Ecto neural progenitor cell (in vitro differentiated cells): ENCODE data around the gene PAQR5.
"Not testable (repeated sequence)": the region's sequence is repeated elsewhere in the genome, so short reads cannot be mapped to it uniquely, and the experiment has no call there.

Experiments
- DNase-seq: peaks from one replicate; pipeline ENCODE4 v3.0.0-alpha.2; 2018; ENCODE audit warnings: low spot score

The PAQR5 gene

GRCh38 chr15:69316291-69316690, 17.6 kb downstream of the PAQR5 start:
- no peak for DNase-seq

GRCh38 chr15:69317392-69317841, 18.7 kb downstream of the PAQR5 start:
- no peak for DNase-seq

GRCh38 chr15:69318033-69318432, 19.3 kb downstream of the PAQR5 start:
- DNase-seq = no peak

DNA sequence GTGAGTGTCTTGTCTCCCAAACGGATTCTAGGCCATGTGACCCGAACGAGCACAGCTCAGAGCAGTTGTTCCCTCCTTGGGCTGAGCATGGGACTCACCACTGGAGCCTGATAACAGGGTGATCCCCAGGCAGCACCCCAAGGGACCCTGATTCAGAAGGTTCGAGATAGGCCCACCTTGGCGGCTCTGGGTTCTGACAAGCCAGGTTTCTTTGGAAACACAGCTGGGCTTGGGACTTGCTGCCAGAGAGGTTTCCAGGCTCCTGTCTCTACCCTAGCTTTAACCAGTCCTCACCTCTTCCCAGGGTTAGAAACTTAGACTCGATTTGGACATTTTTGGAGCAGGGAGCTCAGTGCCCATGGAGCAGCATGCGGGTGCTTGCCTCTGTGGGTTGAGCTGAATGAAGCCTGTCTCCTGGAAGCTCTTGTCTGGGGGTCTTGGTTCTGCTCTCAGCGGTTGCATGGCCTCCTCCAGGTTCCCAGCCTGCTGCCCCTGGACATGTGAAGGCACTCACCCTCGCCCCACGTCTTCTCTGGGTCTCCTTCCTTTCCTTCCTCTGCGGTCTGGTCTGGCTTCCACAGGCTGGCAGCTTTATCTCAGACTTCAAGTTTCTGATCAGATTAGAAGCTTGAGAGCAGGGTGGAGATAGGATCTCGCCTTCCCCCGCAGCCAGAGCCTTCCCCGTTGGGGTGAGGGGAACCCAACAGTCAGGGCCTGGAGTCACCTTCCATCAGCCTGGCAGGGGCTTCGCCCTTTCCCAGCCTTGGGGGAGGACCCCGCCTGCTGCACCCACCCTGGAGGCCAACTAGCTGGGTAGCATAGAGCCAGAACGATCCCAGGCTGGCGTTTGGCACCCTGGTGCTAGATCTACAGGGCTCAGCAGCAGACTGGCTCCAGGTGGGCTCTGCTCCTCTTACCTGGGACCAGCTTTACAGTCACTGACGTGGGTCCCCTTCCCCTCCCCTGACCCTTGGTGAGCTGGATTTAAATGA, 21.0 kb downstream of the PAQR5 start:
- DNase-seq = no peak

GRCh38 chr15:69320977-69321554, 22.4 kb downstream of the PAQR5 start:
- DNase-seq = no peak

- DNase-seq = peak; percentile 64
These were observed 25.2 kb downstream of the PAQR5 start for GRCh38 chr15:69323893-69324430.

GRCh38 chr15:69324565-69324964, 25.9 kb downstream of the PAQR5 start:
- DNase-seq = no peak

- no peak for DNase-seq
These were observed 26.8 kb downstream of the PAQR5 start for GRCh38 chr15:69325456-69325971.

DNA sequence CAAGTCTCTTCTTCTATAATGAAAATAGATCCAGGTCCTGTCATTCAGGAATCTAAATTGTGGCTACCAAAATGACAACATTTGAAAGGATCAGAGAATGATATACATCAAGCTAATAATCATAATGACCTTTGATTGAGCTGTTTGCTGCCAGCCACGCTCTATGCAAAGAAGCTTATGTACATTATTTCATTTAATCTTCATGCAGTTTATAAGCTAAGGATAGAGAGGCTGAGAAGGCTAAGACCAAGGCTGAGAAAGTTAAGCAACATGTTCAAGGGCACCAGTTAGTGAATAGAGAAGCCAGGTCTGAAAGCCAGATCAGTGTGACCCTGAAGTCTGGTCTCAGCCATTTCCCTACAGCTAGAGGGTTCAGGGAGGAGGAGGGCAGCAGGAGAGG, 29.4 kb downstream of the PAQR5 start:
- no peak for DNase-seq

GRCh38 chr15:69328739-69329138, 30.0 kb downstream of the PAQR5 start:
- no peak for DNase-seq

- no peak for DNase-seq
These were observed 38.4 kb downstream of the PAQR5 start for GRCh38 chr15:69337138-69337537.

- DNase-seq = peak; percentile 33
These were observed 40.0 kb downstream of the PAQR5 start for GRCh38 chr15:69338535-69339213.

GRCh38 chr15:69339214-69339543, 40.5 kb downstream of the PAQR5 start:
- DNase-seq = not testable (repeated sequence)

DNA sequence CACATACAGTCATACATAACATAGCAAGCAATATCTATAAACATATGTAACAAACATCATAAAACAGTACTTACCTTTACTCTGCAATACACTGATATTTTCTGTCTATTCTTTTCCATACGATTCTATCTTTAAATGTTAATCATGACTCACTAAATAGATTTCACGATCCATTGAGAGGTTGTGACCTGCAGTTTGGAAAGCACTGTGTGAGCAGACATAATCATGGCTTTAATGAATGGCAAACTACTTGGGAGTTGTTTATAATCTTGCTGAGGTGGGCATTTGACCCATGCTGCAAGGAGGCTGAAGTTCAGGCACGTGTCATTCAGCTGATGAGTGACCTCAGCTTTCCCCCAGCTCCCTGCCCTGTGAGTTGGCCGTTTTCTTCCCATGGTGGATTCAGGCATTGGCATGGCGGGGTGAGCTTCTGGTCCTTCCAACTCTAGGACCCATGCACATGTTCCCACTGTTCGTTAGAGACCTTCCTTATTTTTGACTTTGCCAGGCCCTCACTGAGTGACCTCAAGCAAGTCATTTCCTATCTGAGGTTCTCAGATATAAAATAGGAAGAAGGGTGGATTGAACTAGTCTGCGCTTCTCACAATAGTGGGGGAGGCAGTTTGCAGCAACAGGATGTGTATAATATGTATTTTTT, 41.7 kb downstream of the PAQR5 start:
- DNase-seq = peak; percentile 21

DNA sequence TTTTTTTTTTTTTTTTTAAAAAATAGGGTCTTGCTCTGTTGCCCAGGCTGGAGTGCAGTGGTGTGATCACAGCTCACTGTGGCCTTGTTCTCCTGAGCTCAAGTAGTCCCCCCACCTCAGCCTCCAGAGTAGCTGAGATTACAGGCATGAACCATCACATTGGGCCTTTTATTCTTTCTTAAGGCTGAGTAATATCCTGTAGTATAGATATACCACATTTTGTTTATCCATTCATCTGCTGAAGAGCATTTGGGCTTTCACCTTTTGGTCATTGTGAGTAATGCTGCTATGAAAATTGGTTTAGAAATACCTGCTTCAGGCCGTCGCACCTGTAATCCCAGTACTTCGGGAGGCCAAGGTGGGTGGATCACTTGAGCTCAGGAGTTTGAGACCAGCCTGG, 42.6 kb downstream of the PAQR5 start:
- no peak for DNase-seq

GRCh38 chr15:69342460-69343076, 43.9 kb downstream of the PAQR5 start:
- peak; percentile 32 for DNase-seq

- DNase-seq = no peak
These were observed 44.4 kb downstream of the PAQR5 start for GRCh38 chr15:69343133-69343532.

GRCh38 chr15:69344238-69344637, 45.5 kb downstream of the PAQR5 start:
- DNase-seq = no peak

- no peak for DNase-seq
These were observed 47.4 kb downstream of the PAQR5 start for GRCh38 chr15:69346112-69346511.

GRCh38 chr15:69351333-69351732, 52.6 kb downstream of the PAQR5 start:
- DNase-seq = no peak

DNA sequence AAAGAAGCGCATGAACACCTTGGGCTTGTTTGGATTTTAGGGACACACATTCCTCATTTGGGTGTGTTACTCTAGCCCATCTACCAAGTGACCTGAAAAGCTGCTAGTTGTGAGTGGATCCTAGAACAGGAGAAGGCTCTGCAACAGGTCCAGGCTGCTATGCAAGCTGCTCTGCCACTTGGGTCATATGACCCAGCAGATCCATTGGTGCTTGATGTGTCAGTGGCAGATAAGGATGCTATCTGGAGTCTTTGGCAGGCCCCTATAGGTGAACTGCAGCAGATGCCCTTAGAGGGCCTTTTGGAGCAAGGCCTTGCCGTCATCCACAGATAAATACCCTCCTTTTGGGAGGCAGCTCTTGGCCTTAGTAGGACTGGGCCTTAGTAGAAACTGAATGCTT, 53.2 kb downstream of the PAQR5 start:
- DNase-seq = no peak
